IMR-90 (cell line): ENCODE results near the gene MUC20. TPM values are rescaled to one million over a fixed set of nuclear protein-coding genes. Genes with fewer than 3 reads are reported as not detected.
A peak's percentile ranks its signal among the peaks of the same experiment; 100 is the strongest.

Source experiments
- ATAC-seq: fragments of 200-7000 bp; cut with Tn5 transposase; 2 replicates; pipeline ENCODE4 v1.9.1; 2020; ENCODE audit warnings: low read depth, mild to moderate bottlenecking, moderate library complexity
- BruUV-seq: library from RNA; stranded (reverse); fragments of 400-500 nt; replicated peaks from 2 replicates; lab custom pipeline; 2021; lab: Mats Ljungman, UMichigan
- CTCF ChIA-PET: fragments of 300-600 bp; formaldehyde crosslinking; extraction: SDS; loops from one replicate; lab custom pipeline; 2021; ENCODE audit warnings: antibody characterized with exemption; lab: Yijun Ruan, JAX
- POLR2A ChIA-PET: fragments of 300-600 bp; sonication (Branson Sonifier 250); formaldehyde crosslinking; loops from one replicate; lab custom pipeline; 2022; ENCODE audit warnings: antibody characterized with exemption; ENCODE audit not compliant: unreplicated experiment; lab: Charles Lee
- DNase-seq: peaks from one replicate; pipeline ENCODE4 v3.0.0; 2013
- H2AFZ ChIP-seq: replicated peaks from 2 replicates; pipeline ENCODE3; 2013; ENCODE audit warnings: low read length, mild to moderate bottlenecking; ENCODE audit not compliant: poor library complexity
- H2AK5ac ChIP-seq: 2 replicates; pipeline ENCODE4 v1.6.1; 2013; ENCODE audit warnings: low read depth, low read length, inconsistent platforms
- H2AK9ac ChIP-seq: replicated peaks from 2 replicates; pipeline ENCODE3; 2013; ENCODE audit warnings: mild to moderate bottlenecking, low read depth, low read length, moderate library complexity; ENCODE audit not compliant: poor library complexity
- H2BK120ac ChIP-seq: 2 replicates; pipeline ENCODE4 v1.6.1; 2013; ENCODE audit warnings: low read depth, low read length, inconsistent platforms
- H2BK15ac ChIP-seq: 3 replicates; pipeline ENCODE4 v1.6.1; 2013; ENCODE audit warnings: low read depth, low read length, inconsistent platforms
- H2BK20ac ChIP-seq: 2 replicates; pipeline ENCODE4 v1.6.1; 2013; ENCODE audit warnings: low read depth, mild to moderate bottlenecking, inconsistent platforms, low read length, moderate library complexity
- H2BK5ac ChIP-seq: 2 replicates; pipeline ENCODE4 v1.6.1; 2013; ENCODE audit warnings: mild to moderate bottlenecking, low read depth, low read length, inconsistent platforms; ENCODE audit not compliant: poor library complexity, severe bottlenecking
- H3K14ac ChIP-seq: replicated peaks from 2 replicates; pipeline ENCODE4 v1.6.1; 2013; ENCODE audit warnings: low read depth, low read length, inconsistent platforms
- H3K18ac ChIP-seq: 2 replicates; pipeline ENCODE4 v1.6.1; 2013; ENCODE audit warnings: low read depth, low read length, control low read depth
- H3K23ac ChIP-seq: 2 replicates; pipeline ENCODE4 v1.6.1; 2013; ENCODE audit warnings: low read depth, low read length, inconsistent platforms
- H3K27ac ChIP-seq: 2 replicates; pipeline ENCODE4 v1.5.1; 2013; ENCODE audit warnings: mild to moderate bottlenecking, control low read depth, low read length; ENCODE audit not compliant: insufficient read depth
- H3K27me3 ChIP-seq: 2 replicates; pipeline ENCODE4 v1.6.1; 2013; ENCODE audit warnings: low read length; ENCODE audit not compliant: control insufficient read depth, insufficient read depth
- H3K36me3 ChIP-seq: 2 replicates; pipeline ENCODE4 v1.6.1; 2013; ENCODE audit warnings: low read length, mixed read lengths; ENCODE audit not compliant: control insufficient read depth, insufficient read depth
- H3K4ac ChIP-seq: 2 replicates; pipeline ENCODE4 v1.6.1; 2013; ENCODE audit warnings: low read depth, low read length, inconsistent platforms
- H3K4me1 ChIP-seq: 2 replicates; pipeline ENCODE4 v1.6.1; 2013; ENCODE audit warnings: low read length, mixed read lengths; ENCODE audit not compliant: control insufficient read depth, insufficient read depth
- H3K4me2 ChIP-seq: 2 replicates; pipeline ENCODE4 v1.6.1; 2013; ENCODE audit warnings: low read depth, mild to moderate bottlenecking, control low read depth, low read length, moderate library complexity
- H3K4me3 ChIP-seq: 2 replicates; pipeline ENCODE4 v1.5.1; 2013; ENCODE audit warnings: low read depth, mild to moderate bottlenecking, control low read depth, low read length, moderate library complexity; ENCODE audit not compliant: insufficient read depth
- H3K56ac ChIP-seq: 2 replicates; pipeline ENCODE4 v1.6.1; 2013; ENCODE audit warnings: low read length, inconsistent platforms; ENCODE audit not compliant: insufficient read depth; ENCODE audit errors: extremely low read depth
- H3K79me1 ChIP-seq, 2 experiments: 2 replicates each; pipeline ENCODE4 v1.6.1; 2013; ENCODE audit warnings: low read length in 2 of 2, inconsistent platforms in 1 of 2, low read depth in 1 of 2
- H3K9ac ChIP-seq: 2 replicates; pipeline ENCODE4 v1.6.1; 2013; ENCODE audit warnings: low read depth, low read length, control low read depth
- H3K9me1 ChIP-seq: 2 replicates; pipeline ENCODE4 v1.6.1; 2013; ENCODE audit warnings: low read length, inconsistent platforms; ENCODE audit not compliant: insufficient read depth
- H3K9me3 ChIP-seq: 2 replicates; pipeline ENCODE4 v1.6.1; 2013; ENCODE audit warnings: low read length; ENCODE audit not compliant: control insufficient read depth, insufficient read depth
- H4K20me1 ChIP-seq: 2 replicates; pipeline ENCODE4 v1.6.1; 2013; ENCODE audit warnings: low read length, inconsistent platforms; ENCODE audit not compliant: insufficient read depth
- H4K5ac ChIP-seq: 2 replicates; pipeline ENCODE4 v1.6.1; 2013; ENCODE audit warnings: mild to moderate bottlenecking, low read depth, low read length, control low read depth
- H4K8ac ChIP-seq, 2 experiments: 2 replicates each; pipeline ENCODE4 v1.6.1; 2013; ENCODE audit warnings: low read depth in 2 of 2, low read length in 2 of 2, control low read depth in 1 of 2, inconsistent platforms in 1 of 2
- H4K91ac ChIP-seq: 2 replicates; pipeline ENCODE4 v1.6.1; 2013; ENCODE audit warnings: low read depth, low read length, inconsistent platforms; ENCODE audit not compliant: insufficient read depth
- BHLHE40 ChIP-seq: fragments of 150-350 bp; IDR thresholded peaks from 2 replicates; pipeline ENCODE4 v1.6.1; 2016; ENCODE audit warnings: mild to moderate bottlenecking, low read depth, low read length
- CEBPB ChIP-seq: IDR thresholded peaks from 2 replicates; pipeline ENCODE4 v1.6.1; 2012; ENCODE audit warnings: low read depth, low read length, improper control_type of control experiment
- CHD1 ChIP-seq: IDR thresholded peaks from 2 replicates; pipeline ENCODE4 v1.6.1; 2012; ENCODE audit warnings: low read depth, low read length, improper control_type of control experiment
- MAFK ChIP-seq: IDR thresholded peaks from 2 replicates; pipeline ENCODE4 v1.6.1; 2012; ENCODE audit warnings: low read depth, low read length, improper control_type of control experiment
- MAZ ChIP-seq: IDR thresholded peaks from 2 replicates; pipeline ENCODE4 v1.6.1; 2012; ENCODE audit warnings: low read depth, mild to moderate bottlenecking, low read length, improper control_type of control experiment, moderate library complexity, borderline replicate concordance
- MXI1 ChIP-seq: IDR thresholded peaks from 2 replicates; pipeline ENCODE4 v1.6.1; 2012; ENCODE audit warnings: low read depth, mild to moderate bottlenecking, low read length, moderate library complexity, borderline replicate concordance
- NFE2L2 ChIP-seq: fragments of 150-350 bp; IDR thresholded peaks from 2 replicates; pipeline ENCODE4 v1.6.1; 2016; ENCODE audit warnings: low read depth, mild to moderate bottlenecking, low read length
- POLR2A ChIP-seq: IDR thresholded peaks from 2 replicates; pipeline ENCODE4 v1.6.1; 2012; ENCODE audit warnings: mild to moderate bottlenecking, low read depth, low read length
- RAD21 ChIP-seq: IDR thresholded peaks from 2 replicates; pipeline ENCODE4 v1.6.1; 2012; ENCODE audit warnings: low read length, improper control_type of control experiment
- RCOR1 ChIP-seq: IDR thresholded peaks from 2 replicates; pipeline ENCODE4 v1.6.1; 2012; ENCODE audit warnings: mild to moderate bottlenecking, low read length, improper control_type of control experiment; ENCODE audit not compliant: insufficient replicate concordance
- RFX5 ChIP-seq: IDR thresholded peaks from 2 replicates; pipeline ENCODE4 v1.8.0; 2012; ENCODE audit warnings: low read depth, mild to moderate bottlenecking, low read length, moderate library complexity
- SMC3 ChIP-seq: fragments of 150-350 bp; IDR thresholded peaks from 2 replicates; pipeline ENCODE4 v1.6.1; 2016; ENCODE audit warnings: low read depth, mild to moderate bottlenecking, antibody characterized with exemption, low read length, moderate library complexity
- WGBS, 2 experiments: methylation state at CpG; one replicate each; pipeline versions ENCODE4 v1.1.5 to v1.1.7; 2013; ENCODE audit warnings: missing lambda C conversion rate in 2 of 2; ENCODE audit not compliant: insufficient read length in 1 of 2; ENCODE audit errors: extremely low coverage in 2 of 2; 5-methylcytosine and 5-hydroxymethylcytosine counted together
- dilution Hi-C: fragments of 300-500 bp; cut with HindIII; formaldehyde crosslinking; loops from one replicate; pipeline ENCODE4 v1.14.3; 2018; ENCODE audit warnings: low sequenced_read_pairs; ENCODE audit not compliant: unreplicated experiment
- in situ Hi-C: fragments of 300-500 bp; cut with MboI; formaldehyde crosslinking; loops from 3 replicates; pipeline ENCODE4 v1.14.3; 2019; ENCODE audit warnings: low sequenced_read_pairs, inconsistent platforms, mixed read lengths
- intact Hi-C: fragments of 100-400 bp; cut with micrococcal nuclease; formaldehyde crosslinking; loops from 2 replicates; pipeline ENCODE4 v1.10.0; 2022
- polyA plus RNA-seq, 3 experiments: library from polyadenylated mRNA; depleted of rRNA; stranded (reverse); fragments of >200 nt; gene quantifications; 2 replicates each; pipeline ENCODE4 v1.2.3, GENCODE V29; 2012; ENCODE audit warnings: low replicate concordance in 1 of 3
- total RNA-seq: library from RNA; depleted of rRNA; stranded (reverse); fragments of >200 nt; gene quantifications from 2 replicates; pipeline ENCODE4 v1.2.3, GENCODE V29; 2012
- TF ChIP-seq, protein P1 (sequence below): fragments of 150-350 bp; IDR thresholded peaks from 2 replicates; pipeline ENCODE4 v1.6.1; 2016; ENCODE audit warnings: low read depth, mild to moderate bottlenecking, low read length, moderate library complexity, borderline replicate concordance
- TF ChIP-seq, protein P2 (sequence below): fragments of 150-350 bp; IDR thresholded peaks from 2 replicates; pipeline ENCODE4 v1.6.1; 2017; ENCODE audit warnings: mild to moderate bottlenecking, antibody characterized with exemption, low read length, low read depth
- TF ChIP-seq, protein P3 (sequence below): conservative IDR thresholded peaks from 2 replicates; pipeline ENCODE4 v1.5.1; 2012; ENCODE audit warnings: mild to moderate bottlenecking, low read depth, low read length, improper control_type of control experiment

Gene MUC20
- total and polyA plus RNA-seq, 2 of the 4 experiments (the other 2 are of a cell fraction), result 0.12 TPM; not detected in 1

DNA sequence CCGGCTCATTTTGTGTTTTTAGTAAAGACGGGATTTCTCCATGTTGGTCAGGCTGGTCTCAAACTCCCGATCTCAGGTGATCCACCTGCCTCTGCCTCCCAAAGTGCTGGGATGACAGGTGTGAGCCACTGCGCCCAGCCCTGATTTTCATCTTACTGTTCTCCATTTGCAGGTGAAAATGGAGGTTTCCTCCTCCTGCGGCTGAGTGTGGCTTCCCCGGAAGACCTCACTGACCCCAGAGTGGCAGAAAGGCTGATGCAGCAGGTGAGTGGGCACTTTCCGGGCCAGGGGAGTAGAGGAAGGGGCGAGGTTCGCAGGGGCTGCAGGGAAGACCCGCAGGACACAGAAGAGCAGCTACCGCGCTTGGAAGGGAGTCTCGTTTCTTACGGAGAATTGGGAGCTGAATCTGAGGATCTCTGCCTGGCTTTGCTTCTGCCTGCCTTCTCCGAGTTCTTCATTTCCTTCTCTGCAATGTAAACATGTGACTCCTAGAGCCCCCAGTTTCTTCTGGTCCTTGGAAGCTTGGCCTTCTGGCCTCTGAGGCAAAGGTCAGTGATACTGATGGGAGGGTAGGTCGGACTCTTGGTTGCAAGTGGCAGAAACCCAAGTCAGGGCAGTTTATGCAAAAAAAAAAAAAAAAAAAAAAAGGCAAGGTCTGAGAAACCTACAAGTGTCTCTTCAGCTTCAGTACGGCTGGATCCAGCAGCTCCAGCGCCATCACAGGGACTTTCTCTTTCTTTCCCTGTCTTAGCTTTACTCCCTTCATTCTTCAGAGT lies 8.9 kb downstream of the MUC20 start:
- no peak overlapping the region for H4K5ac ChIP-seq
- H3K9me3 ChIP-seq, result no peaks in the 10 kb centered on the region
- no peaks in the 10 kb centered on the region; the same call in 1 of the 2 replicates for H4K20me1 ChIP-seq
- H3K14ac ChIP-seq, result no peak overlapping the region
- H4K8ac ChIP-seq, result no peak overlapping the region
- no peak overlapping the region for H2BK20ac ChIP-seq
- H3K4me3 ChIP-seq, result no peak overlapping the region
- no peak overlapping the region for H3K23ac ChIP-seq
- ATAC-seq (no peak), DNase-seq (no peak)
- H2BK120ac ChIP-seq, result no peak overlapping the region
- H2AFZ ChIP-seq, result no peak overlapping the region
- H4K91ac ChIP-seq, result no peak overlapping the region
- H3K4me2 ChIP-seq, result no peak overlapping the region
- peaks cover 43% of the 10 kb centered on the region for H3K27me3 ChIP-seq
- BruUV-seq, result no TSS peak
- no peak overlapping the region for H3K18ac ChIP-seq
- POLR2A ChIA-PET, result no interaction called here
- no peaks in the 10 kb centered on the region for H3K79me1 ChIP-seq
- CTCF ChIA-PET, result no interaction called here
- H2AK5ac ChIP-seq, result no peak overlapping the region
- in situ Hi-C loops (loop anchor here (5.0 kb wide), 1 partner anchor 112 kb away; no protein-coding TSS in a partner anchor), intact Hi-C loops (no loop called here), dilution Hi-C loops (no loop called here)
- no peak overlapping the region for H3K4ac ChIP-seq
- H3K9me1 ChIP-seq, result no peaks in the 10 kb centered on the region
- H3K36me3 ChIP-seq, result no peaks in the 10 kb centered on the region
- H3K9ac ChIP-seq, result no peak overlapping the region
- H2AK9ac ChIP-seq, result peak overlapping the region; percentile 62
- H3K4me1 ChIP-seq, result no peaks in the 10 kb centered on the region
- no peak overlapping the region for H2BK5ac ChIP-seq
- 72% methylated on average over 13 of the region's 18 CpGs; no CpG with 5 or more reads in 1 of the 2 experiments for WGBS, 2 experiments
- H2BK15ac ChIP-seq, result no peak overlapping the region
- H3K56ac ChIP-seq, result no peak overlapping the region
- no peak overlapping the region for H3K27ac ChIP-seq
- TF ChIP-seq RCOR1 (no peak), MAZ (no peak), SMC3 (no peak), BHLHE40 (no peak), RAD21 (no peak), MAFK (no peak), CEBPB (no peak), CHD1 (no peak), NFE2L2 (no peak), MXI1 (no peak), POLR2A (no peak), RFX5 (no peak)
- TF ChIP-seq, protein P1, sequence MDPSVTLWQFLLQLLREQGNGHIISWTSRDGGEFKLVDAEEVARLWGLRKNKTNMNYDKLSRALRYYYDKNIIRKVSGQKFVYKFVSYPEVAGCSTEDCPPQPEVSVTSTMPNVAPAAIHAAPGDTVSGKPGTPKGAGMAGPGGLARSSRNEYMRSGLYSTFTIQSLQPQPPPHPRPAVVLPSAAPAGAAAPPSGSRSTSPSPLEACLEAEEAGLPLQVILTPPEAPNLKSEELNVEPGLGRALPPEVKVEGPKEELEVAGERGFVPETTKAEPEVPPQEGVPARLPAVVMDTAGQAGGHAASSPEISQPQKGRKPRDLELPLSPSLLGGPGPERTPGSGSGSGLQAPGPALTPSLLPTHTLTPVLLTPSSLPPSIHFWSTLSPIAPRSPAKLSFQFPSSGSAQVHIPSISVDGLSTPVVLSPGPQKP, result no peak
- TF ChIP-seq, protein P2, sequence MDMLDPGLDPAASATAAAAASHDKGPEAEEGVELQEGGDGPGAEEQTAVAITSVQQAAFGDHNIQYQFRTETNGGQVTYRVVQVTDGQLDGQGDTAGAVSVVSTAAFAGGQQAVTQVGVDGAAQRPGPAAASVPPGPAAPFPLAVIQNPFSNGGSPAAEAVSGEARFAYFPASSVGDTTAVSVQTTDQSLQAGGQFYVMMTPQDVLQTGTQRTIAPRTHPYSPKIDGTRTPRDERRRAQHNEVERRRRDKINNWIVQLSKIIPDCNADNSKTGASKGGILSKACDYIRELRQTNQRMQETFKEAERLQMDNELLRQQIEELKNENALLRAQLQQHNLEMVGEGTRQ, result no peak
- TF ChIP-seq, protein P3, sequence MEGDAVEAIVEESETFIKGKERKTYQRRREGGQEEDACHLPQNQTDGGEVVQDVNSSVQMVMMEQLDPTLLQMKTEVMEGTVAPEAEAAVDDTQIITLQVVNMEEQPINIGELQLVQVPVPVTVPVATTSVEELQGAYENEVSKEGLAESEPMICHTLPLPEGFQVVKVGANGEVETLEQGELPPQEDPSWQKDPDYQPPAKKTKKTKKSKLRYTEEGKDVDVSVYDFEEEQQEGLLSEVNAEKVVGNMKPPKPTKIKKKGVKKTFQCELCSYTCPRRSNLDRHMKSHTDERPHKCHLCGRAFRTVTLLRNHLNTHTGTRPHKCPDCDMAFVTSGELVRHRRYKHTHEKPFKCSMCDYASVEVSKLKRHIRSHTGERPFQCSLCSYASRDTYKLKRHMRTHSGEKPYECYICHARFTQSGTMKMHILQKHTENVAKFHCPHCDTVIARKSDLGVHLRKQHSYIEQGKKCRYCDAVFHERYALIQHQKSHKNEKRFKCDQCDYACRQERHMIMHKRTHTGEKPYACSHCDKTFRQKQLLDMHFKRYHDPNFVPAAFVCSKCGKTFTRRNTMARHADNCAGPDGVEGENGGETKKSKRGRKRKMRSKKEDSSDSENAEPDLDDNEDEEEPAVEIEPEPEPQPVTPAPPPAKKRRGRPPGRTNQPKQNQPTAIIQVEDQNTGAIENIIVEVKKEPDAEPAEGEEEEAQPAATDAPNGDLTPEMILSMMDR, result no peak
